NB4 (cell line): ENCODE measurements around the gene CSMD2.

Experiments used
- DNase-seq: peaks from one replicate; pipeline ENCODE4 v3.0.0; 2010; ENCODE audit warnings: low read depth
- H3K4me3 ChIP-seq: one replicate; pipeline ENCODE4 v1.5.1; 2011; ENCODE audit warnings: mild to moderate bottlenecking, low read depth, low read length, moderate library complexity
- MAX ChIP-seq: IDR thresholded peaks from 2 replicates; pipeline ENCODE4 v1.6.1; 2011; ENCODE audit warnings: low read depth, low read length
- MYC ChIP-seq: IDR thresholded peaks from 2 replicates; pipeline ENCODE4 v1.6.1; 2011; ENCODE audit warnings: low read depth, low read length
- POLR2A ChIP-seq: IDR thresholded peaks from 2 replicates; pipeline ENCODE4 v1.6.1; 2011; ENCODE audit warnings: mild to moderate bottlenecking; ENCODE audit not compliant: insufficient read length; ENCODE audit errors: extremely low read depth
- TF ChIP-seq, protein P1 (sequence below): IDR thresholded peaks from one replicate; pipeline ENCODE4 v1.5.1; 2012; ENCODE audit warnings: low read depth, low read length

Gene CSMD2

GRCh38 chr1:33825506-33825905 is 339.5 kb downstream of the CSMD2 start:
- no peak overlapping the region for H3K4me3 ChIP-seq
- TF ChIP-seq POLR2A, result no peak
- no peak for TF ChIP-seq MAX
- no peak for TF ChIP-seq MYC
- TF ChIP-seq, protein P1, sequence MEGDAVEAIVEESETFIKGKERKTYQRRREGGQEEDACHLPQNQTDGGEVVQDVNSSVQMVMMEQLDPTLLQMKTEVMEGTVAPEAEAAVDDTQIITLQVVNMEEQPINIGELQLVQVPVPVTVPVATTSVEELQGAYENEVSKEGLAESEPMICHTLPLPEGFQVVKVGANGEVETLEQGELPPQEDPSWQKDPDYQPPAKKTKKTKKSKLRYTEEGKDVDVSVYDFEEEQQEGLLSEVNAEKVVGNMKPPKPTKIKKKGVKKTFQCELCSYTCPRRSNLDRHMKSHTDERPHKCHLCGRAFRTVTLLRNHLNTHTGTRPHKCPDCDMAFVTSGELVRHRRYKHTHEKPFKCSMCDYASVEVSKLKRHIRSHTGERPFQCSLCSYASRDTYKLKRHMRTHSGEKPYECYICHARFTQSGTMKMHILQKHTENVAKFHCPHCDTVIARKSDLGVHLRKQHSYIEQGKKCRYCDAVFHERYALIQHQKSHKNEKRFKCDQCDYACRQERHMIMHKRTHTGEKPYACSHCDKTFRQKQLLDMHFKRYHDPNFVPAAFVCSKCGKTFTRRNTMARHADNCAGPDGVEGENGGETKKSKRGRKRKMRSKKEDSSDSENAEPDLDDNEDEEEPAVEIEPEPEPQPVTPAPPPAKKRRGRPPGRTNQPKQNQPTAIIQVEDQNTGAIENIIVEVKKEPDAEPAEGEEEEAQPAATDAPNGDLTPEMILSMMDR, result no peak
- no peak for DNase-seq

- DNase-seq, result no peak
- TF ChIP-seq MYC, result no peak
- TF ChIP-seq MAX, result no peak
- TF ChIP-seq POLR2A, result no peak
- TF ChIP-seq, protein P1, result no peak
- no peak overlapping the region for H3K4me3 ChIP-seq
These were observed 340.1 kb downstream of the CSMD2 start for GRCh38 chr1:33824971-33825370.

DNA sequence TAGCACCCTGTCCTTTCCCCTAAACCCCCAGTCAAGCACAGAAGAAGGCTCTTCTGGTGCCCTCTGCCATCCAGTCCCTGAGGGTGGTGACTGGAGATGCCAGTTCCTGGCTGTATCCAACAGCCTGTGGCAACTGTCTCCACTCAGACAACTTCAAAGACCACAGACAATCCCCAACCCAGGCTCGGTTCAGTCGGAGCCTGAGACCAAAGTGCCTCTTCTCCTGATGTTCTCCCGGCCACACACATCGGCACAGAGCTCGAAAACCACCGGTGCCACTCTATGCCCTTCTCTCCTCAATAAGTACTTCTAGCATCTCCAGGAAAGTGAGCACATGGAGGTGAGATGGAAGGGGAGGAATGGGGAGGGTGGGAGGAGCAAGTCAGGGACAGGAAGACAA is 340.7 kb downstream of the CSMD2 start:
- H3K4me3 ChIP-seq, result no peak overlapping the region
- TF ChIP-seq MYC, result no peak
- TF ChIP-seq, protein P1, result no peak
- TF ChIP-seq POLR2A, result no peak
- no peak for TF ChIP-seq MAX
- no peak for DNase-seq

DNA sequence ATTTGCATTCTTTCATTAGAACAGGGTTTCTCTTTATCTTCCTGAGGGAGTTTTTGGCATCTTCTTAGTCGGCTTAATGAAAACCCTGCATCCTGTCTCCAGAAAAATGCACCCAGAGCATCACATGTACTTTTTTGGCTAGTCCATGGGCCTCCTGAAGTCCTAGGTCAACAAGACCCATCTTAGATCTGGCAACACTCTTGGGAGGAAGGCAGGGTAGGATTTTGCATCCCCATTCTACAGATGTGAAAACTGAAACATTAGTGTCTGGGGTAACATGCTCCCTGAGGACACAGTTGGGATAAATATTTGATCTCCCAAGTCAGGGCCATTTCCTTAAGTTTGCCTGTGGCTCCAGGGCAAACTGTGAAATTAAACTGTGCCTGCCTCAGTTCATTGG is 341.2 kb downstream of the CSMD2 start:
- TF ChIP-seq MAX (no peak), POLR2A (no peak), MYC (no peak)
- TF ChIP-seq, protein P1, result no peak
- H3K4me3 ChIP-seq, result no peak overlapping the region
- DNase-seq, result no peak

DNA sequence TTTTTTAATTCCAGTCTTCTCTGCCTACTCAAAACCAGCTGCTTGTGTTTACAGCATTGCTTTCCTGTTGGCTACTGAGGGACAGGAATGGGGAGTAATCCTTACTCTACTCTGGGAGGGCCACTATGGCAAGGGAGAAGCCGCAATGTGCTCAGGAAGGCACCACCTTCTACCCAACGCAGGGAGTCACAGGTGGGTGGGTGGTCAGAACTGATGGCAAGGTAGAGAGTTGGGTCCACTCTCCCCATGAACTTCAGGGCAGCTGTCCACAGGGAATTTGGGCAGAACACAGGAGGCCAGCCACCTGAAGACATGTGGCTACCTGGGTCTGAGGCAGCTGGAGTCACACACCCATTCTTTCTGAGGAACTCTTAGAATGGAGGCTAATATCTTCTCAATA is 341.6 kb downstream of the CSMD2 start:
- no peak overlapping the region for H3K4me3 ChIP-seq
- TF ChIP-seq, protein P1, result no peak
- TF ChIP-seq MAX (no peak), POLR2A (no peak), MYC (no peak)
- DNase-seq, result no peak

- DNase-seq, result no peak
- TF ChIP-seq, protein P1, result no peak
- no peak for TF ChIP-seq POLR2A
- TF ChIP-seq MYC, result no peak
- no peak for TF ChIP-seq MAX
- no peak overlapping the region for H3K4me3 ChIP-seq
These were observed 342.6 kb downstream of the CSMD2 start for GRCh38 chr1:33822396-33822795.
